ENCODE results near the gene PARD3. TPM values are rescaled to one million over a fixed set of nuclear protein-coding genes. Genes with fewer than 3 reads are reported as not detected.

Gene PARD3
- polyA plus RNA-seq, 2 of the 4 experiments (the other 2 are of a cell fraction), result 110 to 200 TPM

GRCh38 chr10:34348021-34348420, 467.1 kb downstream of the PARD3 start:
- CTCF ChIA-PET, result interaction anchor here (0.6 to 1.2 kb wide), 5 partner anchors 11 to 291 kb away, joined by 3 to 4 read pairs (median 3); no protein-coding TSS in a partner anchor
- TF ChIP-seq ZC3H11A (IDR thresholded peaks at IDR 0.05), result no peak
- Histone ChIP-seq H3K4me3 (no peak overlapping the region), H3K4me2 (no peak overlapping the region), H3K9me3 (peaks cover 6% of the 10 kb centered on the region; the same call in 1 of the 3 replicates), H3K4me1 (peaks cover 37% of the 10 kb centered on the region), H3K27ac (0 out of 6 replicates have a peak overlapping the region, but pooled peaks of 1 of the 2 experiments have one; percentile 11)
- FAIRE-seq, result no peak
- POLR2A ChIA-PET, result no interaction called here
- 91% methylated on average over 6 of the region's 6 CpGs for WGBS (ENCODE audit: missing lambda C conversion rate)
- no peak for ATAC-seq
- no peak for DNase-seq (ENCODE audit: low read depth in 1 of 2, low spot score in 1 of 2)

GRCh38 chr10:34347131-34347530, 468.0 kb downstream of the PARD3 start:
- no peak for ATAC-seq
- CTCF ChIA-PET, result interaction anchor here (0.8 to 1.2 kb wide), 4 partner anchors 12 to 111 kb away, joined by 3 to 4 read pairs (median 3); no protein-coding TSS in a partner anchor
- Histone ChIP-seq H3K9me3 (peaks cover 6% of the 10 kb centered on the region; the same call in 1 of the 3 replicates), H3K4me2 (no peak overlapping the region), H3K4me1 (peaks cover 43% of the 10 kb centered on the region), H3K4me3 (no peak overlapping the region), H3K27ac (no peak overlapping the region)
- POLR2A ChIA-PET, result no interaction called here
- FAIRE-seq, result no peak
- WGBS (ENCODE audit: missing lambda C conversion rate), result 95% methylated on average over 3 of the region's 3 CpGs
- no peak for DNase-seq (ENCODE audit: low read depth in 1 of 2, low spot score in 1 of 2)
- no peak for TF ChIP-seq HMGXB4 (CRISPR knock-in tag; IDR thresholded peaks at IDR 0.05; ENCODE audit: borderline replicate concordance)
- no peak for TF ChIP-seq JUN (IDR thresholded peaks at IDR 0.05)
- no peak for TF ChIP-seq BCL3 (IDR thresholded peaks at IDR 0.05)
- no peak for TF ChIP-seq KDM5A (IDR thresholded peaks at IDR 0.05)
- no peak for TF ChIP-seq CEBPB (IDR thresholded peaks at IDR 0.05)
- TF ChIP-seq PHF8 (IDR thresholded peaks at IDR 0.05; ENCODE audit: borderline replicate concordance, low read depth), result no peak
- no peak for TF ChIP-seq JUNB (IDR thresholded peaks at IDR 0.05)
- TF ChIP-seq CHD2 (IDR thresholded peaks at IDR 0.05; ENCODE audit: low read length, partially characterized antibody), result no peak
- no peak for TF ChIP-seq SMC3 (IDR thresholded peaks at IDR 0.05)
- TF ChIP-seq TP53 (CRISPR knock-in tag; IDR thresholded peaks at IDR 0.05), result no peak
- TF ChIP-seq ZNF302 (CRISPR knock-in tag; IDR thresholded peaks at IDR 0.05), result no peak
- no peak for TF ChIP-seq E2F6 (IDR thresholded peaks at IDR 0.05; ENCODE audit: borderline replicate concordance, low read depth)
- TF ChIP-seq FOSB (CRISPR knock-in tag; IDR thresholded peaks at IDR 0.05), result no peak

- no peak for DNase-seq (ENCODE audit: low read depth in 1 of 2, low spot score in 1 of 2)
- Histone ChIP-seq H3K4me3 (no peak overlapping the region), H3K4me2 (no peak overlapping the region), H3K27ac (no peak overlapping the region), H3K4me1 (peaks cover 48% of the 10 kb centered on the region), H3K9me3 (peaks cover 6% of the 10 kb centered on the region; the same call in 1 of the 3 replicates)
- ChIA-PET CTCF (interaction anchor here (1.0 kb wide), 1 partner anchor 46 kb away, joined by 3 read pairs; no protein-coding TSS in a partner anchor), POLR2A (no interaction called here)
- TF ChIP-seq MAFK (IDR thresholded peaks at IDR 0.05; ENCODE audit: partially characterized antibody) (peak; percentile 94), SREBF2 (IDR thresholded peaks at IDR 0.05) (no peak)
- no peak for FAIRE-seq
- ATAC-seq, result no peak
- 95% methylated on average over 1 of the region's 1 CpG for WGBS (ENCODE audit: missing lambda C conversion rate)
Measured at GRCh38 chr10:34346516-34347100, 468.5 kb downstream of the PARD3 start.

- Histone ChIP-seq H3K27ac (0 out of 6 replicates have a peak overlapping the region, but pooled peaks of 1 of the 2 experiments have one; percentile 9), H3K4me1 (peaks cover 56% of the 10 kb centered on the region), H3K9me3 (peaks cover 6% of the 10 kb centered on the region; the same call in 1 of the 3 replicates), H3K4me3 (no peak overlapping the region), H3K4me2 (peak overlapping the region; percentile 6; the same call in 1 of the 3 replicates)
- WGBS (ENCODE audit: missing lambda C conversion rate), result 72% methylated on average over 5 of the region's 5 CpGs
- no peak for FAIRE-seq
- ChIA-PET CTCF (no interaction called here), POLR2A (no interaction called here)
- no peak for ATAC-seq
- no peak for DNase-seq (ENCODE audit: low read depth in 1 of 2, low spot score in 1 of 2)
- no peak for TF ChIP-seq KDM1A (IDR thresholded peaks at IDR 0.05; ENCODE audit: low read depth)
- no peak for TF ChIP-seq HES2 (IDR thresholded peaks at IDR 0.05)
- no peak for TF ChIP-seq NPAS2 (CRISPR knock-in tag; IDR thresholded peaks at IDR 0.05; ENCODE audit: borderline replicate concordance)
- no peak for TF ChIP-seq MAFK (IDR thresholded peaks at IDR 0.05; ENCODE audit: partially characterized antibody)
- TF ChIP-seq BHLHE40 (IDR thresholded peaks at IDR 0.05; ENCODE audit: low read depth, low read length), result no peak
- TF ChIP-seq HMGXB4 (CRISPR knock-in tag; IDR thresholded peaks at IDR 0.05; ENCODE audit: borderline replicate concordance), result no peak
- no peak for TF ChIP-seq ELK1 (IDR thresholded peaks at IDR 0.05; ENCODE audit: low read depth, low read length)
- no peak for TF ChIP-seq USF2 (IDR thresholded peaks at IDR 0.05)
Measured at GRCh38 chr10:34345383-34345782, 469.7 kb downstream of the PARD3 start.

Data from A549 (cell line).